ENCODE data around the gene CAPS. TPM values are rescaled to one million over a fixed set of nuclear protein-coding genes. Genes with fewer than 3 reads are reported as not detected.

CAPS gene
- total RNA-seq, 2 donors from 2014 or later = 6.6 to 6.7 TPM

DNA sequence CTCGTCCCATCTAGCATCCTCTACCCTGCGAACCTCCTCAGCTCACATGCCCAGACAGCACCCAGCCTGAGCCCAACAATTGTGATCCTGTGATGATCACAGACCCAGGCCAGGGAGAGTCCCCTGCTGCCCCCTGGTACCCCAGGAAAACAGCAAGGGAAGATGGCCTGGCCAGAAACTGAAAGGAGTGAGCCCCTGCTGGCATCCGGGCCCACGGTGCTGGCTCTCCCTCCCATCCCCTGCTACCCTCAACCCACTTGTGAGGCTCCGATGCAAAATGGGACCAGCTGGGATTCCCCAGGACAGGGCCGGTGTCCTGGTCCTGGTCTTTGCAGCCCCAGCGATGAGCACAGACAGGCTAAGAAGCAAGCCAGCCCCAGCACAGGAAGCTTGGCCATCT lies 49.8 kb downstream of the CAPS start:
- Histone ChIP-seq H3K9ac (ENCODE audit: extremely low read depth, low read length, poor library complexity, severe bottlenecking) (no peak overlapping the region), H3K27ac (ENCODE audit: low read depth, low read length) (no peak overlapping the region), H3K36me3 (ENCODE audit: control insufficient read depth, insufficient read depth, low read length) (peaks cover 19% of the 10 kb centered on the region), H3K27me3 (ENCODE audit: control insufficient read depth, insufficient read depth, low read length, poor library complexity, severe bottlenecking) (no peaks in the 10 kb centered on the region), H3K9me3 (ENCODE audit: control insufficient read depth, low read length) (no peaks in the 10 kb centered on the region), H3K4me3 (ENCODE audit: low read length) (no peak overlapping the region), H3K4me1 (ENCODE audit: control insufficient read depth, insufficient read depth, low read length) (peaks cover 20% of the 10 kb centered on the region)
- no peak overlapping the region for H3K4me3 Mint-ChIP-seq
- TF ChIP-seq, protein P1, sequence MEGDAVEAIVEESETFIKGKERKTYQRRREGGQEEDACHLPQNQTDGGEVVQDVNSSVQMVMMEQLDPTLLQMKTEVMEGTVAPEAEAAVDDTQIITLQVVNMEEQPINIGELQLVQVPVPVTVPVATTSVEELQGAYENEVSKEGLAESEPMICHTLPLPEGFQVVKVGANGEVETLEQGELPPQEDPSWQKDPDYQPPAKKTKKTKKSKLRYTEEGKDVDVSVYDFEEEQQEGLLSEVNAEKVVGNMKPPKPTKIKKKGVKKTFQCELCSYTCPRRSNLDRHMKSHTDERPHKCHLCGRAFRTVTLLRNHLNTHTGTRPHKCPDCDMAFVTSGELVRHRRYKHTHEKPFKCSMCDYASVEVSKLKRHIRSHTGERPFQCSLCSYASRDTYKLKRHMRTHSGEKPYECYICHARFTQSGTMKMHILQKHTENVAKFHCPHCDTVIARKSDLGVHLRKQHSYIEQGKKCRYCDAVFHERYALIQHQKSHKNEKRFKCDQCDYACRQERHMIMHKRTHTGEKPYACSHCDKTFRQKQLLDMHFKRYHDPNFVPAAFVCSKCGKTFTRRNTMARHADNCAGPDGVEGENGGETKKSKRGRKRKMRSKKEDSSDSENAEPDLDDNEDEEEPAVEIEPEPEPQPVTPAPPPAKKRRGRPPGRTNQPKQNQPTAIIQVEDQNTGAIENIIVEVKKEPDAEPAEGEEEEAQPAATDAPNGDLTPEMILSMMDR (conservative IDR thresholded peaks at IDR 0.05) = no peak
- no peaks in the 10 kb centered on the region for H3K27me3 Mint-ChIP-seq (ENCODE audit: insufficient read depth)
- DNase-seq = no peak
- peak overlapping the region; percentile 70 for H3K27ac Mint-ChIP-seq
- 94 to 100% methylated on average over 1 to 7 of the region's 7 CpGs for WGBS, 2 experiments (ENCODE audit: insufficient coverage in 1 of 2, insufficient read length in 1 of 2)
- peaks cover 53% of the 10 kb centered on the region for H3K4me1 Mint-ChIP-seq
- H3K9me3 Mint-ChIP-seq = no peaks in the 10 kb centered on the region
- H3K36me3 Mint-ChIP-seq (ENCODE audit: low read depth) = peaks cover 6% of the 10 kb centered on the region

DNA sequence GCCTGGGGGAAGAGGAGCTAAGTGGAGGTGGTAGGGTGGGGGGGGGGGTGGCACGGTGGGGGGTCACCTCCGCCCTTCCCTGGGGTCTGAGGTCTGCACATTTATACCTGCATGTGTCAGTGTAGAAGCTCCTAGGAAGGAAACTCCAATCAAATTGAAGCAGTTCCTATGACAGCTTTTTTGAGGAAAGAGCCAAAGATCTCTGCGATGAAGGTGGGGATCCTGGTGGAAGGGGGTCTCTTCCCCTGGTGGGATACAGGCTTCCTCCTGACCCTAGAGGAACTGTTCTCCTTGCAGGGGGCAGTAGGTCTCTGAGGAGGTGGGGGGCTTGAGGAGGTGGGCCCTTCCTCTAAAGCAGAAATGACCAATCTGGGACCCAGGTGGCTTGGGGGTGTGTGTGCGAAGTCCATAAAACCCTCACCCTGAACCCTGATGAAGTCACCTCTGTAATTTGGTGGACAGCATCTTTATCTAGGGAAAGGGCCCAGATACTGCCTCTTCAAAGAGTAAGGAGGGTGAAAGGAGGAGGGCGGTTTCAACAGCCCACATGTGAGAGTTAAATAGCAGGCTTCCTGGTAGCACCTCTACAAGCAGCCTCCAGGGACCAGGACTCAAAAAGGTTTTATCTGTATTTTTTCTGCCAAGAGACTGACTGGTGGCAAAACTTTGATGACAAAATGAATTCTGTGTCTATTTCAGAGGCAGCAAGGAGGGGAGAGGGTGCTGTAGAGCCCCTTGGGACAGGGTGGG lies 50.9 kb downstream of the CAPS start:
- no peaks in the 10 kb centered on the region for H3K9me3 ChIP-seq (ENCODE audit: control insufficient read depth, low read length)
- no peak overlapping the region for H3K9ac ChIP-seq (ENCODE audit: extremely low read depth, low read length, poor library complexity, severe bottlenecking)
- 94 to 100% methylated on average over 3 to 4 of the region's 5 CpGs for WGBS, 2 experiments (ENCODE audit: insufficient coverage in 1 of 2, insufficient read length in 1 of 2)
- Mint-ChIP-seq H3K27me3 (ENCODE audit: insufficient read depth) (no peaks in the 10 kb centered on the region), H3K9me3 (no peaks in the 10 kb centered on the region), H3K4me3 (no peak overlapping the region), H3K4me1 (peaks cover 56% of the 10 kb centered on the region), H3K36me3 (ENCODE audit: low read depth) (peaks cover 6% of the 10 kb centered on the region), H3K27ac (no peak overlapping the region)
- TF ChIP-seq, protein P1 (conservative IDR thresholded peaks at IDR 0.05) = no peak
- peaks cover 19% of the 10 kb centered on the region for H3K36me3 ChIP-seq (ENCODE audit: control insufficient read depth, insufficient read depth, low read length)
- H3K27ac ChIP-seq (ENCODE audit: low read depth, low read length) = no peak overlapping the region
- H3K4me3 ChIP-seq (ENCODE audit: low read length) = no peak overlapping the region
- peaks cover 25% of the 10 kb centered on the region for H3K4me1 ChIP-seq (ENCODE audit: control insufficient read depth, insufficient read depth, low read length)
- H3K27me3 ChIP-seq (ENCODE audit: control insufficient read depth, insufficient read depth, low read length, poor library complexity, severe bottlenecking) = no peaks in the 10 kb centered on the region
- DNase-seq = no peak

Other genes starting within 250 kb of the CAPS start
- gene MICOS13, start 233.7 kb upstream of the CAPS start, total RNA-seq = 10 to 100 TPM; 26.3 to 35.0 TPM
- 10 to 100 TPM in 1 of 2 donors, 1 to 10 TPM in 1; 7.7 to 12.7 TPM for gene HSD11B1L, start 233.2 kb upstream of the CAPS start, total RNA-seq
- 1,000 to 10,000 TPM; 1,005 to 1,008 TPM for gene RPL36, start 224.0 kb upstream of the CAPS start, total RNA-seq
- gene LONP1, start 194.1 kb upstream of the CAPS start, total RNA-seq = 100 to 1,000 TPM in 1 of 2 donors, 10 to 100 TPM in 1; 97.1 to 109 TPM
- not detected for gene CATSPERD, start 193.6 kb upstream of the CAPS start, total RNA-seq
- 1 to 10 TPM; 1.9 to 3.6 TPM for gene PRR22, start 129.5 kb upstream of the CAPS start, total RNA-seq
- 10 to 100 TPM; 19.6 to 36.8 TPM for gene DUS3L, start 123.1 kb upstream of the CAPS start, total RNA-seq
- 1 to 10 TPM; 5.8 to 6.4 TPM for gene NRTN, start 109.2 kb upstream of the CAPS start, total RNA-seq
- not detected for gene FUT6, start 74.6 kb upstream of the CAPS start, total RNA-seq
- gene FUT3, start 62.8 kb upstream of the CAPS start, total RNA-seq = 1 to 10 TPM in 1 of 2 donors, not detected in 1; 1.3 TPM
- 1 to 10 TPM in 1 of 2 donors, not detected in 1; 1.3 TPM for gene FUT5, start 43.7 kb upstream of the CAPS start, total RNA-seq
- 100 to 1,000 TPM; 242 to 269 TPM for gene NDUFA11, start 10.5 kb upstream of the CAPS start, total RNA-seq
- 1 to 10 TPM; 5.9 TPM for gene VMAC, start 9.4 kb upstream of the CAPS start, total RNA-seq
- gene RANBP3, start 63.9 kb downstream of the CAPS start, total RNA-seq = 10 to 100 TPM; 77.4 to 81.4 TPM
- gene RFX2, start 196.2 kb downstream of the CAPS start, total RNA-seq = 10 to 100 TPM in 1 of 2 donors, 1 to 10 TPM in 1; 6.6 to 11.0 TPM
- gene ACSBG2, start 221.4 kb downstream of the CAPS start, total RNA-seq = not detected